ENCODE results near the gene DIPK1B. TPM values are rescaled to one million over a fixed set of nuclear protein-coding genes. Genes with fewer than 3 reads are reported as not detected.
A peak's percentile ranks its signal among the peaks of the same experiment; 100 is the strongest.

DIPK1B gene
- total RNA-seq, 1 donor: 0.45 TPM

- no peak overlapping the region for H3K4me3 ChIP-seq (ENCODE audit: low read depth, low read length)
- no peak for TF ChIP-seq CTCF (IDR thresholded peaks at IDR 0.05; ENCODE audit: insufficient read depth, low read length)
Measured at GRCh38 chr9:136683755-136684154, 28.6 kb upstream of the DIPK1B start.

GRCh38 chr9:136684339-136684738 lies 28.0 kb upstream of the DIPK1B start:
- TF ChIP-seq CTCF (IDR thresholded peaks at IDR 0.05; ENCODE audit: insufficient read depth, low read length): no peak
- DNase-seq (ENCODE audit: low read depth): no peak
- no peak overlapping the region for H3K4me3 ChIP-seq (ENCODE audit: low read depth, low read length)

More at GRCh38 chr9:136683755-136684154, 28.6 kb upstream of the DIPK1B start:
- DNase-seq (ENCODE audit: low read depth): no peak

- no peak overlapping the region for H3K4me3 ChIP-seq (ENCODE audit: low read depth, low read length)
- TF ChIP-seq CTCF (IDR thresholded peaks at IDR 0.05; ENCODE audit: insufficient read depth, low read length): no peak
- no peak for DNase-seq (ENCODE audit: low read depth)
Measured at GRCh38 chr9:136684799-136685198, 27.6 kb upstream of the DIPK1B start.

- TF ChIP-seq CTCF (IDR thresholded peaks at IDR 0.05; ENCODE audit: insufficient read depth, low read length): no peak
- H3K4me3 ChIP-seq (ENCODE audit: low read depth, low read length): no peak overlapping the region
- no peak for DNase-seq (ENCODE audit: low read depth)
Measured at GRCh38 chr9:136685216-136685615, 27.2 kb upstream of the DIPK1B start.

GRCh38 chr9:136685790-136686533 lies 26.4 kb upstream of the DIPK1B start:
- H3K4me3 ChIP-seq (ENCODE audit: low read depth, low read length): peak overlapping the region; percentile 78
- peak; percentile 23 for TF ChIP-seq CTCF (IDR thresholded peaks at IDR 0.05; ENCODE audit: insufficient read depth, low read length)
- peak; percentile 27 for DNase-seq (ENCODE audit: low read depth)

- TF ChIP-seq CTCF (IDR thresholded peaks at IDR 0.05; ENCODE audit: insufficient read depth, low read length): no peak
- peak overlapping the region; percentile 78 for H3K4me3 ChIP-seq (ENCODE audit: low read depth, low read length)
- DNase-seq (ENCODE audit: low read depth): no peak
Measured at GRCh38 chr9:136686534-136686793, 25.9 kb upstream of the DIPK1B start.

Measured in fibroblast of the aortic adventitia (primary cell).